ENCODE data around the gene UMODL1. TPM values are rescaled to one million over a fixed set of nuclear protein-coding genes. Genes with fewer than 3 reads are reported as not detected.

Gene UMODL1
- total and polyA plus RNA-seq, 2 donors (not counting 3 experiments of a cell fraction or from before 2014, with no cell fraction given), result not detected

DNA sequence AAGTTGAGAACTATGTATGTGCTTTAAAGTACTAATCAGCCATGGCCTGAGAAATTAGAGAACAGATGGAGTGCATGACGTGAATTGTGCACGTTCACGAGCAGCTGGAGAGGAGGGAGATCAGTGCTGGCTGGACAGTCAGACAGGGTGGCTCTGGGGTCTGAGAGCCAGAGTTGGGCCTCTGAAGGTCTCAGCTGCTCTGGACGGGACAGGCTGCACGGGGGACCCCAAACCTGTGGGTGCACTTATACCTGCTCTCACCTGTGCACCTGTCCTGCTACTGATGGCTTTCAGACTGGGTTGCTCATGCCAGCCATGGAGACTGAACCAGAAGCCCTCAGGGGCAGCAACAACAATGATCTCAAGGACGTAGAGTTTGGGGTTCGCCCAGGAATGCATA is 43.5 kb downstream of the UMODL1 start:
- ChIA-PET CTCF (interaction anchor here (3.0 to 8.0 kb wide), 2 partner anchors 181 to 298 kb away, joined by 20 to 93 read pairs; no protein-coding TSS in a partner anchor), POLR2A (no interaction called here)
- Histone ChIP-seq H4K20me1 (replicated peaks; ENCODE audit: control insufficient read depth, extremely low read depth, insufficient read depth, low read length) (no peaks in the 10 kb centered on the region), H3K79me2 (ENCODE audit: control insufficient read depth, insufficient read depth, low read length) (no peaks in the 10 kb centered on the region), H3K36me3 (ENCODE audit: control insufficient read depth in 2 of 2, extremely low read depth in 1 of 2, insufficient read depth in 2 of 2, low read length in 2 of 2) (no peaks in the 10 kb centered on the region), H2AFZ (ENCODE audit: low read depth, low read length) (no peak overlapping the region), H3K4me3 (replicated peaks in 1 of 3; ENCODE audit: insufficient read depth in 1 of 3, low read depth in 1 of 3, low read length in 3 of 3) (no peak overlapping the region), H3K9me1 (replicated peaks; ENCODE audit: control insufficient read depth, extremely low read depth, insufficient read depth, low read length) (no peaks in the 10 kb centered on the region), H3K27me3 (ENCODE audit: control insufficient read depth in 2 of 2, insufficient read depth in 2 of 2, low read length in 2 of 2) (peaks cover 17 to 25% of the 10 kb centered on the region in 2 experiments), H3K4me1 (ENCODE audit: control insufficient read depth, extremely low read depth, insufficient read depth, low read length) (peaks cover 4% of the 10 kb centered on the region), H3K9ac (replicated peaks; ENCODE audit: extremely low read depth, insufficient read depth, low read length) (no peak overlapping the region), H3K4me2 (ENCODE audit: insufficient read depth, low read length) (no peak overlapping the region), H3K27ac (ENCODE audit: insufficient read depth, low read depth, low read length) (no peak overlapping the region), H3K9me3 (replicated peaks; ENCODE audit: control insufficient read depth, insufficient read depth, low read length) (no peaks in the 10 kb centered on the region)
- no TSS peak for BruUV-seq (replicated peaks)
- FAIRE-seq (no peak), DNase-seq (ENCODE audit: low read depth, low spot score) (no peak)
- TF ChIP-seq, protein P1, sequence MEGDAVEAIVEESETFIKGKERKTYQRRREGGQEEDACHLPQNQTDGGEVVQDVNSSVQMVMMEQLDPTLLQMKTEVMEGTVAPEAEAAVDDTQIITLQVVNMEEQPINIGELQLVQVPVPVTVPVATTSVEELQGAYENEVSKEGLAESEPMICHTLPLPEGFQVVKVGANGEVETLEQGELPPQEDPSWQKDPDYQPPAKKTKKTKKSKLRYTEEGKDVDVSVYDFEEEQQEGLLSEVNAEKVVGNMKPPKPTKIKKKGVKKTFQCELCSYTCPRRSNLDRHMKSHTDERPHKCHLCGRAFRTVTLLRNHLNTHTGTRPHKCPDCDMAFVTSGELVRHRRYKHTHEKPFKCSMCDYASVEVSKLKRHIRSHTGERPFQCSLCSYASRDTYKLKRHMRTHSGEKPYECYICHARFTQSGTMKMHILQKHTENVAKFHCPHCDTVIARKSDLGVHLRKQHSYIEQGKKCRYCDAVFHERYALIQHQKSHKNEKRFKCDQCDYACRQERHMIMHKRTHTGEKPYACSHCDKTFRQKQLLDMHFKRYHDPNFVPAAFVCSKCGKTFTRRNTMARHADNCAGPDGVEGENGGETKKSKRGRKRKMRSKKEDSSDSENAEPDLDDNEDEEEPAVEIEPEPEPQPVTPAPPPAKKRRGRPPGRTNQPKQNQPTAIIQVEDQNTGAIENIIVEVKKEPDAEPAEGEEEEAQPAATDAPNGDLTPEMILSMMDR (IDR thresholded peaks at IDR 0.05; ENCODE audit: extremely low read depth in 1 of 2, insufficient read depth in 1 of 2, low read depth in 1 of 2, low read length in 2 of 2), result no peak
- TF ChIP-seq FOS (IDR thresholded peaks at IDR 0.05; ENCODE audit: borderline replicate concordance, insufficient read depth, low read length) (no peak), EZH2 (IDR thresholded peaks at IDR 0.05; ENCODE audit: borderline replicate concordance, low read depth, low read length, severe bottlenecking) (no peak), POLR2AphosphoS5 (IDR thresholded peaks at IDR 0.05; ENCODE audit: insufficient read depth, low read depth, low read length) (no peak), MYC (IDR thresholded peaks at IDR 0.05; ENCODE audit: low read depth, low read length) (no peak), JUN (IDR thresholded peaks at IDR 0.05; ENCODE audit: borderline replicate concordance, insufficient read depth, insufficient read length, low read depth) (no peak), GATA2 (IDR thresholded peaks at IDR 0.05; ENCODE audit: insufficient read depth, insufficient read length, low read depth, low read length) (no peak), POLR2A (IDR thresholded peaks at IDR 0.05; ENCODE audit: low read depth, low read length) (no peak)
- TF ChIP-seq, protein P2, sequence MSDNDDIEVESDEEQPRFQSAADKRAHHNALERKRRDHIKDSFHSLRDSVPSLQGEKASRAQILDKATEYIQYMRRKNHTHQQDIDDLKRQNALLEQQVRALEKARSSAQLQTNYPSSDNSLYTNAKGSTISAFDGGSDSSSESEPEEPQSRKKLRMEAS (IDR thresholded peaks at IDR 0.05; ENCODE audit: insufficient read depth, insufficient read length), result no peak
- intact Hi-C loops (cut with micrococcal nuclease), result loop anchor here (5.0 kb wide), 1 partner anchor 832 kb away; no protein-coding TSS in a partner anchor
- dilution Hi-C loops (cut with MboI; ENCODE audit: extremely low pct_ligation_motif_present, low sequenced_read_pairs), result no loop called here

All from endothelial cell of umbilical vein (primary cell).